HG02571 (cell line): ENCODE measurements around the gene CHN2.

Experiments
- ATAC-seq: cut with Tn5 transposase; IDR thresholded peaks from one replicate; pipeline ENCODE4 v1.9.1; 2021; ENCODE audit warnings: mild to moderate bottlenecking, moderate library complexity; ENCODE audit not compliant: unreplicated experiment

The CHN2 gene

GRCh38 chr7:29304756-29305155, 110.2 kb downstream of the CHN2 start:
- no peak for ATAC-seq

GRCh38 chr7:29306319-29306991, 111.9 kb downstream of the CHN2 start:
- ATAC-seq = no peak

- ATAC-seq = no peak
Observed at GRCh38 chr7:29308424-29308823, 113.8 kb downstream of the CHN2 start.

GRCh38 chr7:29309041-29309854, 114.7 kb downstream of the CHN2 start:
- ATAC-seq = no peak

DNA sequence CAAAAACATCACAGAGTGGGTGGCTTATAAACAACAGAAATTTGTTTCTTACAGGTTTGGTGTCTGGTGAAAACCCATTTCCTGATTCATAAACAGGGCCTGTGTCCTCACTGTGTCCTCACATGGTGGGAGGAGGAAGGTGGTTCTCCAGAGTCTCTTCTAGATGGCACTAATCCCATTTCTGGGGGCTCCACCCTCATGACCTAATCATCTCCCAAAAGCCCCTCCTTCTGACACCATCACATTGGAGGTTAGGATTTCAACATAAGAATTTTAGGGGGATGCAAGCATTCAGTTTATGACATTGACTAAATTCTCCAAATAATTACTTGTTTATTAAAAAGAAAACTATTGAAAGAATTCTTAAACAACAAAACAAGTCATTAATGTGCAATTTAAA, 116.0 kb downstream of the CHN2 start:
- no peak for ATAC-seq

GRCh38 chr7:29311314-29311713, 116.7 kb downstream of the CHN2 start:
- ATAC-seq = no peak

DNA sequence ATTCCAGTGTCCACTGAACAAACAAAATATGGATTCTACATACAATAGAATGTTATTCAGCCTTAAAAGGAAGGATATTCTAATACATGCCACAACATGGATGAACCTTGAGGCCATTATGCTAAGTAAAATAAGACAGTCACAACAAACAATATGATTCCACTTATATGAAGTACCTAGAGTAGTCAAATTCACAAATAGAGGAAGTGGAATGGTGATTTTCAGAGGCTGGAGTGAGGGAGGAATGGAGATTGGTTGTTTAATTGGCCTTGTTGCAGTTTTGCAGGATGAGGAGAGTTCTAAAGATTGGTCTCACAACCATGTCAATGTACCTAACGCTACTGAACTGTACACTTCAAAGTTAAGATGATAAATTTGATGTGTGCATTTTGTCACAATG, 119.6 kb downstream of the CHN2 start:
- no peak for ATAC-seq

GRCh38 chr7:29315122-29315891, 120.7 kb downstream of the CHN2 start:
- no peak for ATAC-seq

GRCh38 chr7:29315892-29316270, 121.3 kb downstream of the CHN2 start:
- ATAC-seq = no peak

DNA sequence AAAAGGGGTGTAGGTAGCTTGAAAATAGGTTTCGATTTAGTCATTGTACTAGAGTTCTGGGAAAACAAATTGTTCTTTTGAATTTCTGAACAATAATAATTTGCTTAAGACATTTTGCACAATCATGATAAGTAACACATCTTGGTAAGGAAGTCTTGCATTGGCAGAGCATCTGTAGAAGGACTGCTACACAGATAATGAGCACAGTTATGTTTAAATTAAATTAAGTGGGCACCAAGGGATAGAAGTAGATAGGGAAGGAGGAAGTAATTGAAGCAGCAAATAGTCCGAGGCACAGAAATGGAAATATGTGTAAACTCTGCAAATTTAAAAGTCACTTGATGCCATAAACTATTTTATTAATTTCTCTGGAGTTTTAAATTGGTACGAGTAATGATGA, 122.4 kb downstream of the CHN2 start:
- ATAC-seq = no peak

GRCh38 chr7:29318853-29319718, 124.5 kb downstream of the CHN2 start:
- no peak for ATAC-seq

DNA sequence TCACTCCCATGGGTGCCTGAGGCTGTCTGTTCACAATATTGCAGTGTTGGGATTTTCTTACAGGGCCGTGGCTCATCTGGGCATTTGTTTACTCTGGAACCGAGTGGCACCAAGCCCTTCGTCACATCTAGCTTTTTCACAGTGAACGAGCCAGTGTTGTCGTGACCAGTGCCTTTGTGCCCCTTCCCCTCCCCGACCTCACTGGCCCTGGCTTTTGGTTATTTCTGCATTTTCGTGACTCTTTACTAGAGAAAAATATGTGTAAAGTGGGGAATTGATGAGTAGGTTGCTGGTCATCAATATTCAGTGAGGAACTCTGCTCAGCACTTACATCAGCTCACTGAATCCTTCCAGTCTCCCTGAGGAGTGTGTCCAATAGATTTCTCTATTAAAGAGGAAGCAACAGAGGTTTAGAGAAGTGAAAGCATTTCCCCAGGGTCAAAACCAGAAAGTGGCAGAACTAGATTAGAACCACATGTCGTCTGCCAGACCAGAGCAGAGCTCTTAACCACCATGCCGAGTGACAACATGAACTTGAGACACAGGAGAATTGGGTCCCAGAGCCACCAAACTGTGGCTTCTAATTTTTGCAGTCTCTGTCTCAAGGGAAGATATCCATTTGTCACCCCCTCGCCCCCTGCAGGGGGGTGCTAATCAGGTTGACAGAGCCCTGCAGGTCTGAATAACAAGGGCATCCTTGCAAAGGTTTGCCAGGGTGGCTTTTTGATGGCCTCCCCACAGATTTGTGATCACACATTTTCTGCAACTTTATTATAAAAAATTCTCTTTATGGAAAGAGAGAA, 125.3 kb downstream of the CHN2 start:
- ATAC-seq = no peak

GRCh38 chr7:29320577-29320976, 126.0 kb downstream of the CHN2 start:
- ATAC-seq = no peak

DNA sequence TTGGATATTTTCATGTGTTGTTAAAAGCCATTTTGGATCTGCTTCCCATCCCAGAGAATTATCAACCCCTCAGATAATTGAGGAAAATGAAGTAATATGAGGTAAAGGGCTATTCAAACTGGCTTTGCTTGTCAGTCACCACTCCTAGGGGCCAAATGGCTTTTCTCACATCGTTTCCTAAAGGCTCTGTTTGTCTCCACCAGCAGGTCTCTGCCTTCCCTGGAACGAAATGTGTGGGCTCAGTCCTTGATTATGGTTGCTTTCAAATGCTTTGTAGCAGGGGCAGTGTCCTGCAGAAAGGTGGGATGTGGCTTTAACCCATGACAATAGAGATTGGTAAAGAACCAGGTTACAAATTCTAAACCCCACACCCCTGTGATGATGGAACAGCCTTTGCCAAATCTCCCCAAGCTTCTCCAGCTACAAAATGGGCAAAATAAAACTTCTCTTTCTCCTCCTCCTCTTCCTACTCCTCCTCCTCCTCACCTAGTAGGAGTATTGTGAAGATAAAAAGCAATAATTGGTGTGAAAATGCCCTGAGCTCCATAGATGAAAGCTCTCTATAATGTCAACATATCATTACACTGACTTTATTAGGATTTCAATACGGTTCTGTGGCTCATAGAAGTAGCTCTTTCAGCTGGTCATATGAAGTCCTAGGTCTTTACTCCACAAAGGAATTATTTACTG, 127.6 kb downstream of the CHN2 start:
- ATAC-seq = no peak

- no peak for ATAC-seq
Observed at GRCh38 chr7:29325476-29325875, 130.9 kb downstream of the CHN2 start.

DNA sequence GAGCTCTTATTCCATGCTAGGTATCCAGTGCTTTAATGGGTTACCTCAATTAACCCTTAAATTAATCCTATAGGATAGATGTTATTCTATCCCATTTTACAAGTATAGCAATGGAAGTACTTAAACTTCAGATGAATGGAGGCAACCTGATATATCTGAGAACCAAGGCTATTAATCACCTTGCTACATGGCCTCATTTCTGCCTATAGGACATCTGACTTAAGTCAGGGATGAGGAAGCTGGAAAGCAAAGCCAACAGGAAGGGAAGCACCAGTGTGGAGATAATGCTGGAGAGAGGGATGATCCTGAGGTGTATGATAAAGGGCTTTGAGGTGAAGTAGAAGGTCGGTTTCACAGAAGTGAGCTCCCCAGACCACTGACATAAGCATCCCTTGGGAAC, 132.3 kb downstream of the CHN2 start:
- no peak for ATAC-seq

DNA sequence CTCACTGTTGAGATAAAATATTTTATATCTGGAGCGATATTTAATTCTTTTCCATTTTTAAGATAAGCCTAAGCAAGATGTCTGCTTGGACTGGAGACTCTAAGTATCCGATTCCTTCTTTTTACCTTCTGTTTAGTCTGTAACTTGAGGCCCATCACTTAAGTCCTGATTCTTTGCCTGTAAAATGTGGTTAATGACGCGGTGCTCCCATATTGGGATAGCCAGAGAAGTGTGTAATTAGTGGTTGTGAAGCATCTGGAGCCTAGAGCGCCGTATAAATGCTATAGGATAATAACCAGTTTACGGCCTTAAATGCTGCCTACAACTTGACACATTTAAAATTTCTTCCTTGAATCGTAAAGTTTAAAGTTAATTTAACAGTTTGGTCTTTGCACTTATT, 132.9 kb downstream of the CHN2 start:
- no peak for ATAC-seq

DNA sequence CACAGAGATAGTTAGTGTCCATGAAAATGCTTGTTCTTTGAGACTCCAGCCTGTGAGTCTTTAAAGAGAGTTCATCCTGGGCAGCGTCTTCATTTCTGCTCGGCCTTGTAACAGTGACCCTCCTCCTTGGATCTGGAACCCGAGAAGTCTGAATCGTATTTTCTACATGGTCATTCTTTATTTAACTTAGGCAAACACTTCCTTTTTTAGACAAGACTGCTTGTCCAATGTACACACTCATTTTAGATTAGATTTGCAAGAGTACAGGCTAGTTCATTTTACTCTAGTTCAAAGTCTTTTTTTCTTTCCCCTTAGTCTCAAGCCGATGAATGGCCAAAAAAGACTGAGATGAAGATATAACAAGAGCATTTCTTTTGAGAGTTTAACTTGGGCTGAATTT, 133.5 kb downstream of the CHN2 start:
- ATAC-seq = no peak

DNA sequence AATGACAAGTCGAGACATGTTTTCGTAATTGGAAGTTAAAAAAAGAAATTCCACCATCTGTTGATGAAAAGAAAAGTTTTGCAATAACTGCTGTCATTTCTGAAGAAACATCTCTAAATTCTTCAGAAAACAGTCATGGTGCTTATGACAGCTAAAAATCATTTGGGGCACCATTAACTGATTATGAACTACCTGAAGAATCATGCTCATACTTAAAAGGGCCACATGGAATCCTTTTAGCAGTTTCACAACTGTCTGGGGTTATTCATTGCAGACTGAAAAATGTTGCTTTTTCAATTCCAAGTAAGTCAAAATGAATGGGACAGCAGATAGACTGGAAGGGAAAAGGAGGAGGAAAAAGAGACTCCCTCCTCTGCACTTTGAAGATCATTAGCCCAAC, 134.2 kb downstream of the CHN2 start:
- no peak for ATAC-seq
